H9 (cell line): ENCODE data around the gene ZNF474. TPM values are rescaled to one million over a fixed set of nuclear protein-coding genes. Genes with fewer than 3 reads are reported as not detected.

ENCODE experiments used
- DNase-seq: peaks from one replicate; pipeline ENCODE4 v3.0.0-alpha.2; 2017
- H2AFZ ChIP-seq: one replicate; pipeline ENCODE4 v1.6.1; 2013; ENCODE audit warnings: mild to moderate bottlenecking, low read length, control low read depth, moderate library complexity
- H2AK5ac ChIP-seq: 2 replicates; pipeline ENCODE4 v1.6.1; 2013; ENCODE audit warnings: low read length, control low read depth, mixed read lengths; ENCODE audit not compliant: insufficient read length
- H2BK120ac ChIP-seq: one replicate; pipeline ENCODE4 v1.6.1; 2013; ENCODE audit warnings: low read depth, mild to moderate bottlenecking, low read length, control low read depth, inconsistent platforms; ENCODE audit not compliant: poor library complexity, severe bottlenecking
- H2BK12ac ChIP-seq: 2 replicates; pipeline ENCODE4 v1.6.1; 2013; ENCODE audit warnings: low read length, control low read depth, mixed read lengths, low read depth; ENCODE audit not compliant: insufficient read length
- H2BK15ac ChIP-seq: 2 replicates; pipeline ENCODE4 v1.6.1; 2013; ENCODE audit warnings: low read depth, low read length, control low read depth
- H2BK20ac ChIP-seq: one replicate; pipeline ENCODE4 v1.6.1; 2013; ENCODE audit warnings: low read depth, mild to moderate bottlenecking, low read length, control low read depth, inconsistent platforms; ENCODE audit not compliant: poor library complexity, severe bottlenecking
- H2BK5ac ChIP-seq: 2 replicates; pipeline ENCODE4 v1.6.1; 2013; ENCODE audit warnings: low read length, control low read depth, mixed read lengths; ENCODE audit not compliant: insufficient read length
- H3K14ac ChIP-seq: 2 replicates; pipeline ENCODE4 v1.6.1; 2013; ENCODE audit warnings: low read length, control low read depth; ENCODE audit not compliant: insufficient read depth
- H3K18ac ChIP-seq: 2 replicates; pipeline ENCODE4 v1.6.1; 2013; ENCODE audit warnings: low read depth, mild to moderate bottlenecking, mixed read lengths, low read length, control low read depth; ENCODE audit not compliant: insufficient read length
- H3K23ac ChIP-seq: 2 replicates; pipeline ENCODE4 v1.6.1; 2013; ENCODE audit warnings: low read length, control low read depth, mixed read lengths, low read depth; ENCODE audit not compliant: insufficient read length
- H3K23me2 ChIP-seq: 2 replicates; pipeline ENCODE4 v1.6.1; 2013; ENCODE audit warnings: low read depth, mild to moderate bottlenecking, mixed read lengths, low read length, control low read depth; ENCODE audit not compliant: insufficient read length, poor library complexity, severe bottlenecking
- H3K27ac ChIP-seq: 2 replicates; pipeline ENCODE4 v1.5.1; 2013; ENCODE audit warnings: low read length, control low read depth, mixed read lengths, low read depth; ENCODE audit not compliant: insufficient read length
- H3K27me3 ChIP-seq: 2 replicates; pipeline ENCODE4 v1.6.1; 2013; ENCODE audit warnings: low read length, control low read depth, inconsistent platforms; ENCODE audit not compliant: insufficient read depth
- H3K4ac ChIP-seq: 2 replicates; pipeline ENCODE4 v1.6.1; 2013; ENCODE audit warnings: low read depth, mild to moderate bottlenecking, control low read depth, inconsistent platforms, low read length, moderate library complexity
- H3K4me1 ChIP-seq: 2 replicates; pipeline ENCODE4 v1.6.1; 2013; ENCODE audit warnings: low read length, control low read depth, inconsistent platforms; ENCODE audit not compliant: insufficient read depth
- H3K4me2 ChIP-seq: 2 replicates; pipeline ENCODE4 v1.6.1; 2013; ENCODE audit warnings: low read length, control low read depth, mixed read lengths; ENCODE audit not compliant: insufficient read length, insufficient read depth
- H3K56ac ChIP-seq: 2 replicates; pipeline ENCODE4 v1.6.1; 2013; ENCODE audit warnings: low read depth, mild to moderate bottlenecking, mixed read lengths, low read length, control low read depth; ENCODE audit not compliant: insufficient read length
- H3K79me1 ChIP-seq: 2 replicates; pipeline ENCODE4 v1.6.1; 2013; ENCODE audit warnings: low read depth, mild to moderate bottlenecking, moderate library complexity, low read length, control low read depth, inconsistent platforms; ENCODE audit not compliant: insufficient read depth, poor library complexity, severe bottlenecking
- H3K79me2 ChIP-seq: 2 replicates; pipeline ENCODE4 v1.6.1; 2013; ENCODE audit warnings: low read length, control low read depth, inconsistent platforms; ENCODE audit not compliant: insufficient read depth
- H3K9ac ChIP-seq: 2 replicates; pipeline ENCODE4 v1.6.1; 2013; ENCODE audit warnings: low read length, control low read depth, mixed read lengths; ENCODE audit not compliant: insufficient read length; ENCODE audit errors: extremely low read depth
- H3K9me3 ChIP-seq: one replicate; pipeline ENCODE4 v1.6.1; 2013; ENCODE audit warnings: low read depth, low read length, inconsistent platforms; ENCODE audit not compliant: control insufficient read depth
- H3T11ph ChIP-seq: one replicate; pipeline ENCODE4 v1.6.1; 2013; ENCODE audit warnings: mild to moderate bottlenecking, low read length, control low read depth, inconsistent platforms
- H4K20me1 ChIP-seq: one replicate; pipeline ENCODE4 v1.6.1; 2013; ENCODE audit not compliant: control insufficient read depth, insufficient read length, insufficient read depth
- H4K5ac ChIP-seq: 2 replicates; pipeline ENCODE4 v1.6.1; 2013; ENCODE audit warnings: low read depth, mild to moderate bottlenecking, mixed read lengths, low read length, control low read depth; ENCODE audit not compliant: insufficient read length
- H4K8ac ChIP-seq: replicated peaks from 2 replicates; pipeline ENCODE4 v1.6.1; 2013; ENCODE audit warnings: low read length, control low read depth, mixed read lengths, low read depth; ENCODE audit not compliant: insufficient read length
- H4K91ac ChIP-seq: 2 replicates; pipeline ENCODE4 v1.6.1; 2013; ENCODE audit warnings: low read depth, mild to moderate bottlenecking, moderate library complexity, mixed read lengths, low read length, control low read depth; ENCODE audit not compliant: insufficient read length
- H3K27ac Mint-ChIP-seq, 3 experiments: 2 replicates in 2 of 3; 3 replicates in 1 of 3; pipeline ENCODE4 v1.8.0; 2020 to 2021; ENCODE audit warnings: mixed read lengths in 3 of 3, mild to moderate bottlenecking in 1 of 3, moderate library complexity in 1 of 3
- H3K27me3 Mint-ChIP-seq: 2 replicates; pipeline ENCODE4 v1.8.0; 2021; ENCODE audit warnings: low read depth, mild to moderate bottlenecking, moderate library complexity, mixed read lengths
- H3K36me3 Mint-ChIP-seq, 3 experiments: 2 replicates in 2 of 3; 3 replicates in 1 of 3; pipeline ENCODE4 v1.8.0; 2020 to 2021; ENCODE audit warnings: low read depth in 3 of 3, mixed read lengths in 3 of 3; ENCODE audit not compliant: insufficient read depth in 1 of 3
- H3K4me1 Mint-ChIP-seq, 2 experiments: 2 replicates each; pipeline ENCODE4 v1.8.0; 2020; ENCODE audit warnings: mixed read lengths in 2 of 2
- H3K4me3 Mint-ChIP-seq, 2 experiments: 2 replicates in 1 of 2; 3 replicates in 1 of 2; pipeline ENCODE4 v1.8.0; 2020 to 2021; ENCODE audit warnings: mild to moderate bottlenecking in 2 of 2, mixed read lengths in 2 of 2, moderate library complexity in 1 of 2
- H3K9me3 Mint-ChIP-seq, 2 experiments: 2 replicates in 1 of 2; 3 replicates in 1 of 2; pipeline ENCODE4 v1.8.0; 2020; ENCODE audit warnings: mild to moderate bottlenecking in 2 of 2, mixed read lengths in 2 of 2, moderate library complexity in 1 of 2
- WGBS: extraction: QIAGEN DNeasy Blood & Tissue Kit; methylation state at CpG from one replicate; pipeline ENCODE4 v1.1.7; 2013; ENCODE audit warnings: missing lambda C conversion rate, low lambda C conversion rate, mixed read lengths; ENCODE audit not compliant: insufficient read length; ENCODE audit errors: extremely low coverage; 5-methylcytosine and 5-hydroxymethylcytosine counted together
- total RNA-seq: library from RNA; stranded (reverse); gene quantifications from 2 replicates; pipeline ENCODE4 v1.2.1, GENCODE V29; 2021
- TF ChIP-seq, protein P1 (sequence below): fragments of 200-600 bp; sonication (generic); conservative IDR thresholded peaks from 3 replicates; pipeline ENCODE4 v1.8.0; 2021; ENCODE audit warnings: antibody characterized with exemption, mild to moderate bottlenecking

Gene ZNF474
- total RNA-seq, 1 experiment from 2014 or later, result not detected

DNA sequence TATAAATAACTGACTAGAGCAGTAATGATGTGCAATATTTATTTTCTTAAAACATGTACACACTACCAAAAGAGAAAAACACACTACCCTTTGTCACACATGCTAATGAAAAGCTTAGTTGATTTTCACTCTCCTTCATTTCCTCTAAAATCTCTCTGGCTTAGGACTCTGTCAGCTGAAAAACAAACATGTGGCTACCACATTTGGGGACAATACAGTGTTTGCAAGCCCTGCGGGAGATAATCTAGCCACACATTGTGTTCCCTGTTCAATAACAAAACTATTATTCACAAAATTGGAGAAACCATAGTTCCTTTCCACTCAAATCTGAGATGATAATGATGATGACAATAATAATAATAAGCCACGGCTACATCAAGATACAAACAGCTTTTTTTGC lies 47.8 kb upstream of the ZNF474 start:
- Histone ChIP-seq H3K4ac (no peak overlapping the region), H3K27me3 (peaks cover 15% of the 10 kb centered on the region; the same call in 1 of the 2 replicates), H2BK15ac (no peak overlapping the region), H3K18ac (no peak overlapping the region), H2BK5ac (no peak overlapping the region), H3T11ph (no peak overlapping the region), H3K23ac (no peak overlapping the region), H4K91ac (no peak overlapping the region), H3K9ac (no peak overlapping the region), H3K27ac (no peak overlapping the region), H3K79me1 (no peaks in the 10 kb centered on the region), H3K9me3 (no peaks in the 10 kb centered on the region), H4K8ac (no peak overlapping the region), H2BK12ac (no peak overlapping the region), H4K20me1 (no peaks in the 10 kb centered on the region), H3K79me2 (no peaks in the 10 kb centered on the region), H2AFZ (no peak overlapping the region), H2BK120ac (no peak overlapping the region), H4K5ac (no peak overlapping the region), H3K4me1 (no peaks in the 10 kb centered on the region), H3K23me2 (peaks cover 17% of the 10 kb centered on the region), H3K14ac (no peak overlapping the region), H2BK20ac (no peak overlapping the region), H3K56ac (no peak overlapping the region), H3K4me2 (no peak overlapping the region), H2AK5ac (no peak overlapping the region)
- Mint-ChIP-seq H3K4me3 (no peak overlapping the region), H3K27ac (no peak overlapping the region), H3K36me3 (no peaks in the 10 kb centered on the region; a peak in 1 of 7 replicates), H3K4me1 (peaks cover 25 to 28% of the 10 kb centered on the region in 2 experiments), H3K27me3 (peaks cover 39% of the 10 kb centered on the region), H3K9me3 (no peaks in the 10 kb centered on the region)
- WGBS, result no CpG with 5 or more reads among the region's 2 CpGs
- no peak for DNase-seq
- TF ChIP-seq, protein P1, sequence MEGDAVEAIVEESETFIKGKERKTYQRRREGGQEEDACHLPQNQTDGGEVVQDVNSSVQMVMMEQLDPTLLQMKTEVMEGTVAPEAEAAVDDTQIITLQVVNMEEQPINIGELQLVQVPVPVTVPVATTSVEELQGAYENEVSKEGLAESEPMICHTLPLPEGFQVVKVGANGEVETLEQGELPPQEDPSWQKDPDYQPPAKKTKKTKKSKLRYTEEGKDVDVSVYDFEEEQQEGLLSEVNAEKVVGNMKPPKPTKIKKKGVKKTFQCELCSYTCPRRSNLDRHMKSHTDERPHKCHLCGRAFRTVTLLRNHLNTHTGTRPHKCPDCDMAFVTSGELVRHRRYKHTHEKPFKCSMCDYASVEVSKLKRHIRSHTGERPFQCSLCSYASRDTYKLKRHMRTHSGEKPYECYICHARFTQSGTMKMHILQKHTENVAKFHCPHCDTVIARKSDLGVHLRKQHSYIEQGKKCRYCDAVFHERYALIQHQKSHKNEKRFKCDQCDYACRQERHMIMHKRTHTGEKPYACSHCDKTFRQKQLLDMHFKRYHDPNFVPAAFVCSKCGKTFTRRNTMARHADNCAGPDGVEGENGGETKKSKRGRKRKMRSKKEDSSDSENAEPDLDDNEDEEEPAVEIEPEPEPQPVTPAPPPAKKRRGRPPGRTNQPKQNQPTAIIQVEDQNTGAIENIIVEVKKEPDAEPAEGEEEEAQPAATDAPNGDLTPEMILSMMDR, result no peak
